GM23338 (cell line): ENCODE data around the gene GPR87. TPM values are rescaled to one million over a fixed set of nuclear protein-coding genes. Genes with fewer than 3 reads are reported as not detected.

Source experiments
- ATAC-seq: fragments of 200-7000 bp; cut with Tn5 transposase; 3 replicates; pipeline ENCODE4 v1.9.1; 2020
- DNase-seq: peaks from one replicate; pipeline ENCODE4 v3.0.0-alpha.2; 2015; ENCODE audit warnings: low spot score
- H2AFZ ChIP-seq: fragments of 200-600 bp; sonication (generic); 2 replicates; pipeline ENCODE4 v1.8.0; 2016; ENCODE audit warnings: antibody characterized with exemption, mild to moderate bottlenecking, moderate library complexity
- H3F3A ChIP-seq: fragments of 200-600 bp; sonication (generic); replicated peaks from 2 replicates; pipeline ENCODE4 v1.8.0; 2017; ENCODE audit warnings: antibody characterized with exemption, mixed run types, low read depth
- H3K27ac ChIP-seq: fragments of 200-600 bp; sonication (generic); 2 replicates; pipeline ENCODE4 v1.6.1; 2016; ENCODE audit warnings: low read depth
- H3K27me3 ChIP-seq: fragments of 200-600 bp; sonication (generic); 2 replicates; pipeline ENCODE4 v1.8.0; 2016; ENCODE audit warnings: mild to moderate bottlenecking, mixed run types, moderate library complexity; ENCODE audit not compliant: insufficient read depth
- H3K36me3 ChIP-seq: fragments of 200-600 bp; sonication (generic); 2 replicates; pipeline ENCODE4 v1.8.0; 2016; ENCODE audit warnings: mild to moderate bottlenecking; ENCODE audit not compliant: insufficient read depth
- H3K4me1 ChIP-seq: fragments of 200-600 bp; sonication (generic); 2 replicates; pipeline ENCODE4 v1.8.0; 2016; ENCODE audit warnings: mild to moderate bottlenecking, moderate library complexity; ENCODE audit not compliant: insufficient read depth
- H3K4me2 ChIP-seq: fragments of 200-600 bp; sonication (generic); 2 replicates; pipeline ENCODE4 v1.7.1; 2017; ENCODE audit warnings: mixed run types
- H3K4me3 ChIP-seq: fragments of 200-600 bp; sonication (generic); 2 replicates; pipeline ENCODE4 v1.6.1; 2016; ENCODE audit warnings: mixed run types
- H3K79me2 ChIP-seq: fragments of 200-600 bp; sonication (generic); replicated peaks from 2 replicates; pipeline ENCODE4 v1.8.0; 2017; ENCODE audit warnings: mild to moderate bottlenecking; ENCODE audit not compliant: insufficient read depth
- H3K9me2 ChIP-seq: fragments of 200-600 bp; sonication (generic); 2 replicates; pipeline ENCODE4 v1.8.0; 2017; ENCODE audit not compliant: insufficient read depth
- H4K20me1 ChIP-seq: fragments of 200-600 bp; sonication (generic); replicated peaks from 2 replicates; pipeline ENCODE4 v1.8.0; 2017; ENCODE audit warnings: mild to moderate bottlenecking; ENCODE audit not compliant: insufficient read depth
- H3K27ac Mint-ChIP-seq: 2 replicates; pipeline ENCODE4 v1.8.0; 2020; ENCODE audit warnings: inconsistent platforms, mild to moderate bottlenecking, moderate library complexity, mixed read lengths
- H3K27me3 Mint-ChIP-seq: 3 replicates; pipeline ENCODE4 v1.8.0; 2022; ENCODE audit warnings: low read depth, mild to moderate bottlenecking, moderate library complexity, mixed read lengths, inconsistent platforms; ENCODE audit not compliant: insufficient read depth, poor library complexity
- H3K36me3 Mint-ChIP-seq: 3 replicates; pipeline ENCODE4 v1.8.0; 2021; ENCODE audit warnings: low read depth, mild to moderate bottlenecking, inconsistent platforms, moderate library complexity, mixed read lengths
- H3K4me1 Mint-ChIP-seq: 3 replicates; pipeline ENCODE4 v1.8.0; 2020; ENCODE audit warnings: mild to moderate bottlenecking, inconsistent platforms, mixed read lengths
- H3K4me3 Mint-ChIP-seq: 3 replicates; pipeline ENCODE4 v1.8.0; 2021; ENCODE audit warnings: moderate library complexity, mild to moderate bottlenecking, inconsistent platforms, mixed read lengths
- H3K9me3 Mint-ChIP-seq: 3 replicates; pipeline ENCODE4 v1.8.0; 2020; ENCODE audit warnings: moderate library complexity, mild to moderate bottlenecking, inconsistent platforms, mixed read lengths
- CREB1 ChIP-seq: fragments of 250-450 bp; sonication (Bioruptor Pico); IDR thresholded peaks from 2 replicates; pipeline ENCODE4 v1.5.0; 2020; ENCODE audit warnings: low read depth, mild to moderate bottlenecking, moderate library complexity
- CTCF ChIP-seq, 2 experiments: fragments of 200-600 bp in 1 of 2; sonication (generic) in 1 of 2; conservative IDR thresholded peaks; 2 replicates each; pipeline versions ENCODE4 v1.5.1 to v1.6.1; 2016 to 2017; ENCODE audit warnings: antibody characterized with exemption in 2 of 2, low read depth in 2 of 2, mild to moderate bottlenecking in 2 of 2, moderate library complexity in 1 of 2
- ETS1 ChIP-seq: IDR thresholded peaks from 2 replicates; pipeline ENCODE4 v1.6.1; 2016; ENCODE audit warnings: antibody characterized with exemption
- EZH2 ChIP-seq: fragments of 200-600 bp; sonication (generic); IDR thresholded peaks from one replicate; pipeline ENCODE4 v1.8.0; 2017; ENCODE audit warnings: antibody characterized with exemption, mild to moderate bottlenecking, low read depth; ENCODE audit not compliant: unreplicated experiment
- JUNB ChIP-seq: IDR thresholded peaks from one replicate; pipeline ENCODE4 v1.6.1; 2016; ENCODE audit warnings: antibody characterized with exemption; ENCODE audit not compliant: unreplicated experiment
- STAT1 ChIP-seq: IDR thresholded peaks from one replicate; pipeline ENCODE4 v1.6.1; 2016; ENCODE audit warnings: antibody characterized with exemption; ENCODE audit not compliant: unreplicated experiment
- ZNF114 ChIP-seq: fragments of 250-450 bp; sonication (Bioruptor Pico); IDR thresholded peaks from 2 replicates; pipeline ENCODE4 v1.5.0; 2020; ENCODE audit warnings: mild to moderate bottlenecking, moderate library complexity
- ZNF331 ChIP-seq: fragments of 250-450 bp; sonication (Bioruptor Pico); IDR thresholded peaks from 2 replicates; pipeline ENCODE4 v1.5.0; 2020; ENCODE audit warnings: low read depth, mild to moderate bottlenecking, moderate library complexity
- polyA plus RNA-seq: library from polyadenylated mRNA; unstranded; fragments of >200 nt; fragmentation: Nextera tagmentation; extraction: Ambion mirVana; gene quantifications from 2 replicates; pipeline ENCODE4 v1.2.1, GENCODE V29; 2016
- total RNA-seq: library from RNA; depleted of rRNA; stranded (reverse); fragments of >200 nt; shearing (Covaris generic); gene quantifications from 2 replicates; pipeline ENCODE4 v1.2.3, GENCODE V29; 2014
- TF ChIP-seq, protein P1 (sequence below): fragments of 250-450 bp; sonication (Bioruptor Pico); IDR thresholded peaks from 2 replicates; pipeline ENCODE4 v1.5.0; 2020; ENCODE audit warnings: mild to moderate bottlenecking, moderate library complexity

The GPR87 gene
- total and polyA plus RNA-seq, 2 experiments from 2014 or later: 0.21 TPM; not detected in 1

DNA sequence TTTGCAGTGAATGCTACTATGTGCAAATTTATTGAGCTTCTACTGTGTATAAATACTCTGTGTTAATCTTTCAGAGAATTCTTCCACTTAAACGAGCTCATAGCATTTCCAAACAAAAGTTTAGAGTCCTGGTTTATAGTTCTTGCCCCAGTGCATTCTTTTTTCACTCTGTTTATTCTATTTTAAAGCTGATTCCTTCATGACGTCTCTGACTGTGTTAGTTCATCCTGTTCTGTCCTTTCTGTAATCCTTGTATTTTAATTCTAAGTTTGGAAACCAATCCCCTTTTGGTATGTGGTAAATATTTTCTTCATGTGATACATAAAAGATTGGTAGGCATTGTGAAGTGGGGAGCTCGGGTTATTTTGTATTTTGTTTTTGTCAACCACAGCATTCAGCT is 57.0 kb downstream of the GPR87 start (continued):
- TF ChIP-seq, protein P1, sequence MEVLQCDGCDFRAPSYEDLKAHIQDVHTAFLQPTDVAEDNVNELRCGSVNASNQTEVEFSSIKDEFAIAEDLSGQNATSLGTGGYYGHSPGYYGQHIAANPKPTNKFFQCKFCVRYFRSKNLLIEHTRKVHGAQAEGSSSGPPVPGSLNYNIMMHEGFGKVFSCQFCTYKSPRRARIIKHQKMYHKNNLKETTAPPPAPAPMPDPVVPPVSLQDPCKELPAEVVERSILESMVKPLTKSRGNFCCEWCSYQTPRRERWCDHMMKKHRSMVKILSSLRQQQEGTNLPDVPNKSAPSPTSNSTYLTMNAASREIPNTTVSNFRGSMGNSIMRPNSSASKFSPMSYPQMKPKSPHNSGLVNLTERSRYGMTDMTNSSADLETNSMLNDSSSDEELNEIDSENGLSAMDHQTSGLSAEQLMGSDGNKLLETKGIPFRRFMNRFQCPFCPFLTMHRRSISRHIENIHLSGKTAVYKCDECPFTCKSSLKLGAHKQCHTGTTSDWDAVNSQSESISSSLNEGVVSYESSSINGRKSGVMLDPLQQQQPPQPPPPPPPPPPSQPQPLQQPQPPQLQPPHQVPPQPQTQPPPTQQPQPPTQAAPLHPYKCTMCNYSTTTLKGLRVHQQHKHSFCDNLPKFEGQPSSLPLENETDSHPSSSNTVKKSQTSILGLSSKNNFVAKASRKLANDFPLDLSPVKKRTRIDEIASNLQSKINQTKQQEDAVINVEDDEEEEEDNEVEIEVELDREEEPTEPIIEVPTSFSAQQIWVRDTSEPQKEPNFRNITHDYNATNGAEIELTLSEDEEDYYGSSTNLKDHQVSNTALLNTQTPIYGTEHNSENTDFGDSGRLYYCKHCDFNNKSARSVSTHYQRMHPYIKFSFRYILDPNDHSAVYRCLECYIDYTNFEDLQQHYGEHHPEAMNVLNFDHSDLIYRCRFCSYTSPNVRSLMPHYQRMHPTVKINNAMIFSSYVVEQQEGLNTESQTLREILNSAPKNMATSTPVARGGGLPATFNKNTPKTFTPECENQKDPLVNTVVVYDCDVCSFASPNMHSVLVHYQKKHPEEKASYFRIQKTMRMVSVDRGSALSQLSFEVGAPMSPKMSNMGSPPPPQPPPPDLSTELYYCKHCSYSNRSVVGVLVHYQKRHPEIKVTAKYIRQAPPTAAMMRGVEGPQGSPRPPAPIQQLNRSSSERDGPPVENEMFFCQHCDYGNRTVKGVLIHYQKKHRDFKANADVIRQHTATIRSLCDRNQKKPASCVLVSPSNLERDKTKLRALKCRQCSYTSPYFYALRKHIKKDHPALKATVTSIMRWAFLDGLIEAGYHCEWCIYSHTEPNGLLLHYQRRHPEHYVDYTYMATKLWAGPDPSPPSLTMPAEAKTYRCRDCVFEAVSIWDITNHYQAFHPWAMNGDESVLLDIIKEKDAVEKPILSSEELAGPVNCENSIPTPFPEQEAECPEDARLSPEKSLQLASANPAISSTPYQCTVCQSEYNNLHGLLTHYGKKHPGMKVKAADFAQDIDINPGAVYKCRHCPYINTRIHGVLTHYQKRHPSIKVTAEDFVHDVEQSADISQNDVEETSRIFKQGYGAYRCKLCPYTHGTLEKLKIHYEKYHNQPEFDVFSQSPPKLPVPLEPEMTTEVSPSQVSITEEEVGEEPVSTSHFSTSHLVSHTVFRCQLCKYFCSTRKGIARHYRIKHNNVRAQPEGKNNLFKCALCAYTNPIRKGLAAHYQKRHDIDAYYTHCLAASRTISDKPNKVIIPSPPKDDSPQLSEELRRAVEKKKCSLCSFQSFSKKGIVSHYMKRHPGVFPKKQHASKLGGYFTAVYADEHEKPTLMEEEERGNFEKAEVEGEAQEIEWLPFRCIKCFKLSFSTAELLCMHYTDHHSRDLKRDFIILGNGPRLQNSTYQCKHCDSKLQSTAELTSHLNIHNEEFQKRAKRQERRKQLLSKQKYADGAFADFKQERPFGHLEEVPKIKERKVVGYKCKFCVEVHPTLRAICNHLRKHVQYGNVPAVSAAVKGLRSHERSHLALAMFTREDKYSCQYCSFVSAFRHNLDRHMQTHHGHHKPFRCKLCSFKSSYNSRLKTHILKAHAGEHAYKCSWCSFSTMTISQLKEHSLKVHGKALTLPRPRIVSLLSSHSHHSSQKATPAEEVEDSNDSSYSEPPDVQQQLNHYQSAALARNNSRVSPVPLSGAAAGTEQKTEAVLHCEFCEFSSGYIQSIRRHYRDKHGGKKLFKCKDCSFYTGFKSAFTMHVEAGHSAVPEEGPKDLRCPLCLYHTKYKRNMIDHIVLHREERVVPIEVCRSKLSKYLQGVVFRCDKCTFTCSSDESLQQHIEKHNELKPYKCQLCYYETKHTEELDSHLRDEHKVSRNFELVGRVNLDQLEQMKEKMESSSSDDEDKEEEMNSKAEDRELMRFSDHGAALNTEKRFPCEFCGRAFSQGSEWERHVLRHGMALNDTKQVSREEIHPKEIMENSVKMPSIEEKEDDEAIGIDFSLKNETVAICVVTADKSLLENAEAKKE (CRISPR knock-in tag): no peak
- TF ChIP-seq JUNB (no peak), STAT1 (no peak)

DNA sequence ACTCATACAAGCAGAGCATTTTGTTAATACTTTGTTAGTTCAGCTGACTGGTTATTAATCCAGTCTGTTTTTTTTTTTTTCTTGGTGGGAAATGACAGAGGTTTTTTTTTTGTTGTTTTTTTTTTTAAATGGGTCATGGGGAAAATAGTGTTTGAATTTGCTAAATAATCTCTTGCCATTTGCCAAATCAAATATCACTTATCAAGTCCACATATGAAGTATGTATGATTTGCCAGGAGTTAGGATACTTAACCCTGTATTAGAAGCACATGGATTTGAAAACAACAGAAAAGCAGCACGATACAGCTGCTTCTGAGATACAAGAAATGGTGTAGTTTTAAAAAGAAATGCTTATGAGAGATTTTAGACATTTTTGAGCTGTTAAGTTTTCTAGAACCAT is 59.9 kb downstream of the GPR87 start:
- Histone ChIP-seq H3K4me1 (no peaks in the 10 kb centered on the region), H3F3A (no peaks in the 10 kb centered on the region)
- no peaks in the 10 kb centered on the region; the same call in 2 of the 3 replicates for H3K4me1 Mint-ChIP-seq
- TF ChIP-seq ETS1 (no peak), CREB1 (CRISPR knock-in tag) (no peak), CTCF (conservative IDR thresholded peaks at IDR 0.05; ENCODE audit: low read depth in 2 of 2) (no peak), STAT1 (no peak), ZNF114 (CRISPR knock-in tag) (no peak), ZNF331 (CRISPR knock-in tag) (no peak), EZH2 (no peak)

More for the DNA sequence above, 59.9 kb downstream of the GPR87 start:
- Histone ChIP-seq H2AFZ (no peak overlapping the region), H3K4me2 (no peak overlapping the region), H3K36me3 (no peaks in the 10 kb centered on the region), H4K20me1 (no peaks in the 10 kb centered on the region), H3K9me2 (no peaks in the 10 kb centered on the region), H3K4me3 (no peak overlapping the region), H3K27ac (no peak overlapping the region), H3K79me2 (no peaks in the 10 kb centered on the region), H3K27me3 (no peaks in the 10 kb centered on the region)
- Mint-ChIP-seq H3K27me3 (no peaks in the 10 kb centered on the region), H3K4me3 (no peak overlapping the region), H3K27ac (no peak overlapping the region), H3K9me3 (no peaks in the 10 kb centered on the region), H3K36me3 (0 out of 3 replicates have a peak, but pooled peaks cover 4% of the 10 kb centered on the region)
- ATAC-seq (no peak), DNase-seq (no peak)
